ENCODE results near the gene ZNF143. TPM values are rescaled to one million over a fixed set of nuclear protein-coding genes. Genes with fewer than 3 reads are reported as not detected.
A peak's percentile ranks its signal among the peaks of the same experiment; 100 is the strongest.
"Not testable (repeated sequence)": the region's sequence is repeated elsewhere in the genome, so short reads cannot be mapped to it uniquely, and the experiment has no call there.

The ZNF143 gene
- total RNA-seq, 4 donors from 2014 or later = 20.7 to 45.6 (median 28.4) TPM

DNA sequence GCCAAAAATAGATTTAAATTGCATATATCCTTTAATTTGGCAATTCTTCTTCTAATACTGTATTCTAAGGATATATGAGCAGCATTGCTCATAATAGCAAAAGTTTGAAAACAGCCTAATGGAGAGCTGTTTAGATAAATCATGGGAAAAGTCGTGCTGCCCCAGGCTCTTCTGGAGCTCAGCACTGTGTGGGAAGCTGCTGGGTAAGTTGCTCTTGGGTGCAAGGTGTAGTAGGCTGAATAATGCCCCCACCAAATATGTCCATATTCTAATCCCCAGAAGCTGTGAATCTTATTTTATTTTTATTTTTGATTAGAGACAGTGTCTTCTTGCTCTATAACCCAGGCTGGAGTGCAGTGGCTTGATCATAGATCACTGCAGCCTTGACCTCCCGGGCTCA lies 77.7 kb downstream of the ZNF143 start:
- DNase-seq (ENCODE audit: low spot score) (no peak), ATAC-seq (ENCODE audit: low FRiP score) (no peak)
- TF ChIP-seq, protein P1, sequence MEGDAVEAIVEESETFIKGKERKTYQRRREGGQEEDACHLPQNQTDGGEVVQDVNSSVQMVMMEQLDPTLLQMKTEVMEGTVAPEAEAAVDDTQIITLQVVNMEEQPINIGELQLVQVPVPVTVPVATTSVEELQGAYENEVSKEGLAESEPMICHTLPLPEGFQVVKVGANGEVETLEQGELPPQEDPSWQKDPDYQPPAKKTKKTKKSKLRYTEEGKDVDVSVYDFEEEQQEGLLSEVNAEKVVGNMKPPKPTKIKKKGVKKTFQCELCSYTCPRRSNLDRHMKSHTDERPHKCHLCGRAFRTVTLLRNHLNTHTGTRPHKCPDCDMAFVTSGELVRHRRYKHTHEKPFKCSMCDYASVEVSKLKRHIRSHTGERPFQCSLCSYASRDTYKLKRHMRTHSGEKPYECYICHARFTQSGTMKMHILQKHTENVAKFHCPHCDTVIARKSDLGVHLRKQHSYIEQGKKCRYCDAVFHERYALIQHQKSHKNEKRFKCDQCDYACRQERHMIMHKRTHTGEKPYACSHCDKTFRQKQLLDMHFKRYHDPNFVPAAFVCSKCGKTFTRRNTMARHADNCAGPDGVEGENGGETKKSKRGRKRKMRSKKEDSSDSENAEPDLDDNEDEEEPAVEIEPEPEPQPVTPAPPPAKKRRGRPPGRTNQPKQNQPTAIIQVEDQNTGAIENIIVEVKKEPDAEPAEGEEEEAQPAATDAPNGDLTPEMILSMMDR (IDR thresholded peaks at IDR 0.05) = no peak

DNA sequence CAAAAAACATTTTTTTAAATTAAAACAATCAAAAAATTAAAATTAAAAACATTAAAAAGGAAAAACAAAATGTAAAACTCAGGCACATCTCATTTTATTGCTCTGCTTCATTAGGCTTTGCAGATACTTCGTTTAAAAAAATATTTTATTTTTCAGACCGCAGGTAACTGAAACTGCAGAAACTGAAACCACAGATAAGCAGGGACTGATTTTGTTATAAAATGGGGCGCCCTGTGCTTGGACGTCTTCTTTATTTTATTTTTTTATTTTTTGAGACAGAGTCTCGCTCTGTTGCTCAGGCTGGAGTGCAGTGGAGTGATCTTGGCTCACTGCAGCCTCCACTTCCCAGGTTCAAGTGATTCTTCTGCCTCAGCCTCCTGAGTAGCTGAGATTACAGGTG lies 88.4 kb downstream of the ZNF143 start:
- DNase-seq (ENCODE audit: low spot score); ATAC-seq (ENCODE audit: low FRiP score): not testable (repeated sequence)

DNA sequence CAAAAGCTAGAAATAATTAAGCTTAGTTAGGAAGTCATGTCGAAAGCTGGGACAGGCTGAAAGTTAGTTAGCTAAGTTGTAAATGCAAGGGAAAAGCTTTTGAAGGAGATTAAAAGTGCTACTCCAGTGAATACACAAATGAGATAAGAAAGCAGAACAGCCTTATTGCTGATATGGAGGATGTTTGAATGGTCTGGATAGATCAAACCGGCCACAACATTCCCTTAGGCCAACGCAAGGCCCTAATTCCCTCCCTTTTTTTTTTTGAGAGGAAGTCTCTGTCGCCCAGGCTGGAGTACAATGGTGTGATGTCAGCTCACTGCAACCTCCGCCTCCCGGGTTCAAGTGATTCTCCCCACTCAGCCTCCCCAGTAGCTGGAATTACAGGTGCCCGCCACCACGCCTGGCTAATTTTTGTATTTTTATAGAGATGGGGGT lies 89.4 kb downstream of the ZNF143 start:
- ATAC-seq (ENCODE audit: low FRiP score) = no peak
- TF ChIP-seq, protein P1 (IDR thresholded peaks at IDR 0.05) = no peak

GRCh38 chr11:9561279-9561982 lies 100.6 kb downstream of the ZNF143 start:
- TF ChIP-seq, protein P1 (IDR thresholded peaks at IDR 0.05) = no peak
- ATAC-seq (ENCODE audit: low FRiP score) (no peak), DNase-seq (ENCODE audit: low spot score) (no peak)

More for the DNA sequence above, 89.4 kb downstream of the ZNF143 start:
- DNase-seq (ENCODE audit: low spot score) = no peak

DNA sequence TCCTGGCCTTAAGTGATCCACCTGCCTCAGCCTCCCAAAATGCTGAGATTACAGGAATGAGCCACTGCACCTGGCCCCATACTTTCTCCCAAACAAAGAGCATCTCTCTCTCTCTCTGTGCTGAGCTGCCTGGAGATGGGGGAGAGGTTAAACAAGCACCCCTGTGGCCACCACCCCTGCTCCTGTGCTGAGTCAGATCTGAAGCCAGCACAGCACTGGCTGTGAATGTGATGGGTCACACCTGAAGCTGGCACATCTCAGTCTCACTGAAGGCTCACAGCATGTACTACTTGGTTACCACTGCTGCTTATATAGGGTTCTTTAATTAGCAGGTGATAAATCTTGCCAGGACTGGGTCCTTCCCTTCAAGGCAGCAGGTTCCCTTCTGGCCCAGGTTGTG lies 101.9 kb downstream of the ZNF143 start:
- TF ChIP-seq, protein P1 (IDR thresholded peaks at IDR 0.05) = no peak
- DNase-seq (ENCODE audit: low spot score) = no peak
- ATAC-seq (ENCODE audit: low FRiP score) = no peak

- ATAC-seq (ENCODE audit: low FRiP score) (no peak), DNase-seq (ENCODE audit: low spot score) (no peak)
- TF ChIP-seq, protein P1 (IDR thresholded peaks at IDR 0.05) = no peak
Observed at GRCh38 chr11:9563196-9563730, 102.5 kb downstream of the ZNF143 start.

- ATAC-seq (ENCODE audit: low FRiP score) (peak; percentile 82), DNase-seq (ENCODE audit: low spot score) (peak; percentile 46)
Observed at GRCh38 chr11:9565822-9566560, 105.2 kb downstream of the ZNF143 start.

More at GRCh38 chr11:9565822-9566560, 105.2 kb downstream of the ZNF143 start:
- TF ChIP-seq, protein P1 (IDR thresholded peaks at IDR 0.05) = no peak

All from omental fat pad (tissue), 4 donors.